Osteoblast (primary cell): Measurements from ENCODE around the gene MIXL1. TPM values are rescaled to one million over a fixed set of nuclear protein-coding genes. Genes with fewer than 3 reads are reported as not detected.
"Not testable (repeated sequence)": the region's sequence is repeated elsewhere in the genome, so short reads cannot be mapped to it uniquely, and the experiment has no call there.

ENCODE experiments used
- DNase-seq: peaks from one replicate; pipeline ENCODE4 v3.0.0; 2011; ENCODE audit warnings: low spot score, mixed read lengths; ENCODE audit not compliant: insufficient read length; ENCODE audit errors: missing footprints
- H2AFZ ChIP-seq: 2 replicates; pipeline ENCODE4 v1.6.0; 2011; ENCODE audit warnings: mild to moderate bottlenecking, low read length
- H3K27ac ChIP-seq: 2 replicates; pipeline ENCODE4 v1.5.1; 2011; ENCODE audit warnings: mild to moderate bottlenecking, low read depth, low read length, moderate library complexity
- H3K27me3 ChIP-seq: 2 replicates; pipeline ENCODE4 v1.6.0; 2012; ENCODE audit warnings: mild to moderate bottlenecking, control low read depth, inconsistent platforms, low read length, moderate library complexity; ENCODE audit not compliant: insufficient read depth
- H3K36me3 ChIP-seq: 2 replicates; pipeline ENCODE4 v1.5.1; 2011; ENCODE audit warnings: mild to moderate bottlenecking, low read length, control low read depth, moderate library complexity; ENCODE audit not compliant: insufficient read depth
- H3K4me1 ChIP-seq: 2 replicates; pipeline ENCODE4 v1.5.1; 2011; ENCODE audit warnings: mild to moderate bottlenecking, low read length, control low read depth, moderate library complexity; ENCODE audit not compliant: insufficient read depth
- H3K4me2 ChIP-seq: 2 replicates; pipeline ENCODE4 v1.6.0; 2011; ENCODE audit warnings: mild to moderate bottlenecking, low read length; ENCODE audit not compliant: insufficient read depth
- H3K4me3 ChIP-seq: fragments of 200-600 bp; sonication (generic); 3 replicates; pipeline ENCODE4 v1.5.1; 2012; ENCODE audit warnings: mild to moderate bottlenecking, low read length, inconsistent platforms; ENCODE audit not compliant: insufficient read depth
- H3K79me2 ChIP-seq: 2 replicates; pipeline ENCODE4 v1.6.0; 2012; ENCODE audit warnings: mild to moderate bottlenecking, low read length, control low read depth, inconsistent platforms; ENCODE audit not compliant: insufficient read depth
- H3K9me3 ChIP-seq: 2 replicates; pipeline ENCODE4 v1.5.1; 2011; ENCODE audit warnings: low read depth, low read length, control low read depth
- H4K20me1 ChIP-seq: 2 replicates; pipeline ENCODE4 v1.6.0; 2012; ENCODE audit warnings: mild to moderate bottlenecking, low read length, control low read depth; ENCODE audit not compliant: insufficient read depth
- total RNA-seq: library from RNA; depleted of rRNA; stranded (reverse); fragments of >200 nt; gene quantifications from 2 replicates; pipeline ENCODE4 v1.2.3, GENCODE V29; 2012
- TF ChIP-seq, protein P1 (sequence below): IDR thresholded peaks from 2 replicates; pipeline ENCODE4 v1.5.1; 2011; ENCODE audit warnings: mild to moderate bottlenecking, low read depth, low read length, moderate library complexity; ENCODE audit errors: extremely low read depth

MIXL1 gene
- total RNA-seq, 1 donor, result not detected

DNA sequence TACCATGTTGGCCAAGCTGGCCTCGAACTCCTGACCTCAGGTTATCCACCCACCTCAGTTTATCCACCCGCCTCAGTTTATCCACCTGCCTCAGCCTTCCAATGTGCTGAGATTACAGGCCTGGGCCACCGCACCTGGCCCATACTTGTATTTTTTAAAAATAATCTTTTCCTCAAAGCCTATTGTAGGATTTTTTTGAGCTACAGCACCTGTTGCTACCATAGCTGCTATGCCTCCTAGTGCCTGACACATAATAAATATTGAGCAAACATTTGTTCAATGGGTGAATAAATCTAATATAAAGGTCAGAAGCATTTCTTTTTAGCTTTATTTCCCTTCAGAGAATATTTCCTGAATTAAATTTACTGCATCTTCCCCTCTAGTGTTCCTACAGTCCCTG is 21.2 kb upstream of the MIXL1 start:
- TF ChIP-seq, protein P1, sequence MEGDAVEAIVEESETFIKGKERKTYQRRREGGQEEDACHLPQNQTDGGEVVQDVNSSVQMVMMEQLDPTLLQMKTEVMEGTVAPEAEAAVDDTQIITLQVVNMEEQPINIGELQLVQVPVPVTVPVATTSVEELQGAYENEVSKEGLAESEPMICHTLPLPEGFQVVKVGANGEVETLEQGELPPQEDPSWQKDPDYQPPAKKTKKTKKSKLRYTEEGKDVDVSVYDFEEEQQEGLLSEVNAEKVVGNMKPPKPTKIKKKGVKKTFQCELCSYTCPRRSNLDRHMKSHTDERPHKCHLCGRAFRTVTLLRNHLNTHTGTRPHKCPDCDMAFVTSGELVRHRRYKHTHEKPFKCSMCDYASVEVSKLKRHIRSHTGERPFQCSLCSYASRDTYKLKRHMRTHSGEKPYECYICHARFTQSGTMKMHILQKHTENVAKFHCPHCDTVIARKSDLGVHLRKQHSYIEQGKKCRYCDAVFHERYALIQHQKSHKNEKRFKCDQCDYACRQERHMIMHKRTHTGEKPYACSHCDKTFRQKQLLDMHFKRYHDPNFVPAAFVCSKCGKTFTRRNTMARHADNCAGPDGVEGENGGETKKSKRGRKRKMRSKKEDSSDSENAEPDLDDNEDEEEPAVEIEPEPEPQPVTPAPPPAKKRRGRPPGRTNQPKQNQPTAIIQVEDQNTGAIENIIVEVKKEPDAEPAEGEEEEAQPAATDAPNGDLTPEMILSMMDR, result no peak
- Histone ChIP-seq H3K4me2 (no peak overlapping the region), H3K27me3 (peaks cover 3% of the 10 kb centered on the region), H3K4me3 (no peak overlapping the region), H4K20me1 (no peaks in the 10 kb centered on the region), H3K79me2 (no peaks in the 10 kb centered on the region), H3K4me1 (no peaks in the 10 kb centered on the region), H3K36me3 (no peaks in the 10 kb centered on the region), H3K9me3 (no peaks in the 10 kb centered on the region), H2AFZ (no peak overlapping the region), H3K27ac (no peak overlapping the region)
- DNase-seq, result no peak

DNA sequence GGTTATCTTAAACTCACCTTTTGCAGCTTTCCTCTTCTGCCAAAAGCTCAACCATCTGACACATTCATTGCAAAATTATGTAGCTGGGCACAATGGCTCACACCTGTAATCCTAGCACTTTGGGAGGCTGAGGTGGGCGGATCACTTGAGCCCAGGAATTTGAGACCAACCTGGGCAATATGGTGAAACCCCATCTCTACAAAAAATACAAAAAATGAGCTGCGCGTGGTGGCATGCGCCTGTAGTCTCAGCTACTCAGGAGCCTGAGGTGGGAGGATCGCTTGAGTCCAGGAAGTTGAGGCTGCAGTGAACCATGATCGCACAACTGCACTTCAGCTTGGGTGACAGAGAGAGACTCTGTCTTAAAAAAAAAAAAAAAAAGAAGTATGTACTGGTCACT is 20.8 kb upstream of the MIXL1 start:
- not testable (repeated sequence) for H4K20me1 ChIP-seq, H3K9me3 ChIP-seq, H3K4me2 ChIP-seq, H3K79me2 ChIP-seq, H2AFZ ChIP-seq, H3K4me3 ChIP-seq, H3K36me3 ChIP-seq, H3K27ac ChIP-seq, H3K27me3 ChIP-seq, DNase-seq, H3K4me1 ChIP-seq

DNA sequence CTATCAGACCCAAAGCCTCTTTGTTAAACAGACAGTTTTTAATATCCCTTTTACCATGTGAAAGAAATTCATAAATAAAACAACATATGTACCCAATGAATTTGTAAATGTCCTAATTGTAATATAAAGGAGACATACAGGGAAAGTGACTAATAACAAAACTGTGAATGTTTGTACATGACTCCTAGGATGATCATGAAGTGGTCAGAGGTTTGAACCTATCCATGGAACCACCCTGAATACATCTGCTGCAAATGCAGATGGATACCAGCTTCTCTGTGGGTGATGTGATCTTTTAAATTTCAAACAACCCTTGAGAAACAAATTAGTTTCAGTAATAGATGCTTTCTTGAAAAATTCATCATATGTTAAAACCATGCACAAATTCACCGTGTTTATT is 20.2 kb upstream of the MIXL1 start:
- DNase-seq, result no peak
- Histone ChIP-seq H3K9me3 (no peaks in the 10 kb centered on the region), H3K4me1 (no peaks in the 10 kb centered on the region), H4K20me1 (no peaks in the 10 kb centered on the region), H3K4me2 (no peak overlapping the region), H2AFZ (no peak overlapping the region), H3K27ac (no peak overlapping the region), H3K36me3 (no peaks in the 10 kb centered on the region), H3K4me3 (no peak overlapping the region), H3K27me3 (peaks cover 3% of the 10 kb centered on the region), H3K79me2 (no peaks in the 10 kb centered on the region)
- TF ChIP-seq, protein P1, result no peak

DNA sequence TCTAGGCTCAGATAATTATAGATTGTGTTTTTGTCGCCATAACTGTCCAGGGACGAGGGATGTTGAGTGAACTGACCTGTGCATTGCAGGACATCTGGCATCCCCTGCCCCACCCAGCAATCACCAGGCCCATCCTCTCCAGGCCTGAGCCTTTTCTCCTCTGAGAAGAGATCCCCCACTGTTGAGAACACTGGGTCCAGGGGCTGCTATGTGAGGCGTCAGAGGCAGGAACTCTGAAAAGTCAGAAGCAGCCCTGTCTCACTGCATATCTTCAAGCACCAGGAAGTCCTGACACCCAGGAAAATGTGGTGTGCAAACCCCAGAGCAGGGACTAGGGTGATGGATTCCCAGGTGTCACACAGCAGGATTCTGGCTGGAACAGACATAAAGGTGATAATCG is 19.8 kb upstream of the MIXL1 start:
- no peaks in the 10 kb centered on the region for H3K36me3 ChIP-seq

More for the DNA sequence above, 19.8 kb upstream of the MIXL1 start:
- TF ChIP-seq, protein P1, result no peak
- Histone ChIP-seq H3K9me3 (no peaks in the 10 kb centered on the region), H3K4me1 (no peaks in the 10 kb centered on the region), H3K27me3 (peaks cover 3% of the 10 kb centered on the region), H3K4me2 (no peak overlapping the region), H4K20me1 (no peaks in the 10 kb centered on the region), H3K27ac (no peak overlapping the region), H2AFZ (no peak overlapping the region), H3K79me2 (no peaks in the 10 kb centered on the region), H3K4me3 (no peak overlapping the region)
- DNase-seq, result no peak
